SK-N-SH (cell line): Measurements from ENCODE around the gene ARL8A. TPM values are rescaled to one million over a fixed set of nuclear protein-coding genes. Genes with fewer than 3 reads are reported as not detected.

Experiments used
- CTCF ChIA-PET: fragments of 300-600, 350-600 bp; formaldehyde crosslinking; extraction: SDS; loops from one replicate; lab custom pipeline; 2021; lab: Yijun Ruan, JAX
- POLR2A ChIA-PET: fragments of 350-600 bp; sonication (Branson Sonifier 250); formaldehyde crosslinking; extraction: SDS; loops from one replicate; lab custom pipeline; 2020; ENCODE audit warnings: antibody characterized with exemption, inconsistent platforms; lab: Yijun Ruan, JAX
- DNase-seq: peaks from one replicate; pipeline ENCODE4 v3.0.0; 2012
- H2AFZ ChIP-seq: fragments of 200-600 bp; sonication (generic); 2 replicates; pipeline ENCODE4 v1.8.1; 2016; ENCODE audit warnings: antibody characterized with exemption, mild to moderate bottlenecking, low read depth
- H3F3A ChIP-seq: fragments of 200-600 bp; sonication (generic); replicated peaks from 2 replicates; pipeline ENCODE3; 2016; ENCODE audit warnings: antibody characterized with exemption, mild to moderate bottlenecking; ENCODE audit not compliant: insufficient read depth
- H3K27ac ChIP-seq, 2 experiments: fragments of 200-500 bp in 1 of 2; fragments of 200-600 bp in 1 of 2; sonication (Bioruptor generic) in 1 of 2; sonication (generic), shearing (Covaris generic) in 1 of 2; 2 replicates each; pipeline versions ENCODE4 v1.5.1 to v1.6.1; 2014 to 2016; ENCODE audit warnings: low read depth in 2 of 2, inconsistent platforms in 1 of 2, low read length in 1 of 2, mild to moderate bottlenecking in 1 of 2, mixed read lengths in 1 of 2
- H3K27me3 ChIP-seq: fragments of 200-600 bp; sonication (generic), shearing (Covaris generic); 2 replicates; pipeline ENCODE4 v1.6.1; 2016; ENCODE audit warnings: mixed run types; ENCODE audit not compliant: insufficient read depth
- H3K36me3 ChIP-seq, 2 experiments: fragments of 200-500 bp in 1 of 2; fragments of 200-600 bp in 1 of 2; sonication (Bioruptor generic) in 1 of 2; sonication (generic) in 1 of 2; replicated peaks in 1 of 2; 2 replicates each; pipeline versions ENCODE3 to v1.5.1; 2014 to 2016; ENCODE audit warnings: low read length in 1 of 2, mild to moderate bottlenecking in 1 of 2; ENCODE audit not compliant: insufficient read depth in 2 of 2, control insufficient read depth in 1 of 2
- H3K4me1 ChIP-seq, 2 experiments: fragments of 200-500 bp in 1 of 2; fragments of 200-600 bp in 1 of 2; sonication (Bioruptor generic) in 1 of 2; sonication (generic), shearing (Covaris generic) in 1 of 2; 2 replicates each; pipeline versions ENCODE4 v1.5.1 to v1.6.1; 2014 to 2016; ENCODE audit warnings: low read depth in 1 of 2, low read length in 1 of 2, mixed run types in 1 of 2; ENCODE audit not compliant: insufficient read depth in 2 of 2, control insufficient read depth in 1 of 2
- H3K4me2 ChIP-seq: fragments of 200-600 bp; sonication (generic), shearing (Covaris generic); 2 replicates; pipeline ENCODE4 v1.6.1; 2017; ENCODE audit warnings: mixed run types
- H3K4me3 ChIP-seq, 2 experiments: fragments of 200-500 bp in 1 of 2; fragments of 200-600 bp in 1 of 2; sonication (Bioruptor generic) in 1 of 2; sonication (generic), shearing (Covaris generic) in 1 of 2; 2 replicates each; pipeline versions ENCODE4 v1.5.1 to v1.8.1; 2014 to 2016; ENCODE audit warnings: low read depth in 2 of 2, inconsistent platforms in 1 of 2, low read length in 1 of 2, mild to moderate bottlenecking in 1 of 2, mixed read lengths in 1 of 2, moderate library complexity in 1 of 2
- H3K79me2 ChIP-seq: fragments of 200-600 bp; sonication (generic); 2 replicates; pipeline ENCODE4 v1.8.1; 2017; ENCODE audit warnings: mild to moderate bottlenecking; ENCODE audit not compliant: insufficient read depth
- H3K9ac ChIP-seq: fragments of 200-600 bp; sonication (generic); 2 replicates; pipeline ENCODE4 v1.6.1; 2017; ENCODE audit warnings: mixed run types
- H3K9me2 ChIP-seq: fragments of 200-600 bp; sonication (generic); 2 replicates; pipeline ENCODE4 v1.6.1; 2017; ENCODE audit warnings: mixed run types
- H3K9me3 ChIP-seq: fragments of 200-600 bp; sonication (generic); 2 replicates; pipeline ENCODE4 v1.6.1; 2017; ENCODE audit warnings: mixed run types, mild to moderate bottlenecking, moderate library complexity
- H4K20me1 ChIP-seq: fragments of 200-600 bp; sonication (generic); 2 replicates; pipeline ENCODE4 v1.6.1; 2017; ENCODE audit warnings: mild to moderate bottlenecking, mixed run types; ENCODE audit not compliant: insufficient read depth
- ELF1 ChIP-seq: IDR thresholded peaks from 2 replicates; pipeline ENCODE4 v1.4.0; 2012
- FOSL2 ChIP-seq: IDR thresholded peaks from 2 replicates; pipeline ENCODE4 v1.4.0; 2012; ENCODE audit warnings: low read depth, mild to moderate bottlenecking, moderate library complexity, borderline replicate concordance
- FOXJ3 ChIP-seq: sonication (generic); formaldehyde crosslinking; IDR thresholded peaks from 2 replicates; pipeline ENCODE4 v1.5.1; 2020; ENCODE audit warnings: mild to moderate bottlenecking, missing genetic modification reagents
- GABPA ChIP-seq: IDR thresholded peaks from 2 replicates; pipeline ENCODE4 v1.4.0; 2012; ENCODE audit warnings: low read depth, mild to moderate bottlenecking
- GATA2 ChIP-seq: sonication (generic); formaldehyde crosslinking; IDR thresholded peaks from 2 replicates; pipeline ENCODE4 v1.5.0; 2020; ENCODE audit warnings: mild to moderate bottlenecking, missing genetic modification reagents
- MAX ChIP-seq: IDR thresholded peaks from 2 replicates; pipeline ENCODE4 v1.4.0; 2012; ENCODE audit warnings: low read depth
- MEF2A ChIP-seq: IDR thresholded peaks from 2 replicates; pipeline ENCODE4 v1.4.0; 2012; ENCODE audit warnings: low read depth, borderline replicate concordance
- NRF1 ChIP-seq: IDR thresholded peaks from 2 replicates; pipeline ENCODE4 v1.6.1; 2012; ENCODE audit warnings: low read depth, mild to moderate bottlenecking, low read length
- POLR2AphosphoS5 ChIP-seq: IDR thresholded peaks from 2 replicates; pipeline ENCODE4 v1.6.1; 2012; ENCODE audit warnings: low read depth, low read length
- RAD21 ChIP-seq: IDR thresholded peaks from 2 replicates; pipeline ENCODE4 v1.6.1; 2012; ENCODE audit warnings: mild to moderate bottlenecking, low read length
- REST ChIP-seq: IDR thresholded peaks from 2 replicates; pipeline ENCODE4 v1.6.1; 2012; ENCODE audit warnings: mild to moderate bottlenecking, low read depth, low read length, moderate library complexity
- RFX5 ChIP-seq: IDR thresholded peaks from 2 replicates; pipeline ENCODE4 v1.6.1; 2012; ENCODE audit warnings: mild to moderate bottlenecking, improper control_type of control experiment, low read length
- RXRA ChIP-seq: IDR thresholded peaks from 2 replicates; pipeline ENCODE4 v1.4.0; 2012; ENCODE audit warnings: low read depth, mild to moderate bottlenecking, borderline replicate concordance
- SIN3A ChIP-seq: IDR thresholded peaks from 2 replicates; pipeline ENCODE4 v1.6.1; 2012; ENCODE audit warnings: low read depth, mild to moderate bottlenecking, low read length, moderate library complexity, borderline replicate concordance
- TAF1 ChIP-seq: IDR thresholded peaks from 2 replicates; pipeline ENCODE4 v1.6.1; 2012; ENCODE audit warnings: low read depth, mild to moderate bottlenecking, low read length, moderate library complexity, borderline replicate concordance
- USF2 ChIP-seq: fragments of 150-350 bp; IDR thresholded peaks from 2 replicates; pipeline ENCODE4 v1.6.1; 2017; ENCODE audit warnings: antibody characterized with exemption, low read length, low read depth, borderline replicate concordance
- WGBS: methylation state at CpG from one replicate; pipeline ENCODE4 v1.1.6; 2017; ENCODE audit warnings: low lambda C conversion rate; 5-methylcytosine and 5-hydroxymethylcytosine counted together
- polyA plus RNA-seq, 3 experiments: library from polyadenylated mRNA; depleted of rRNA; stranded (reverse); fragments of >200 nt; gene quantifications; 2 replicates each; pipeline ENCODE4 v1.2.3, GENCODE V29; 2012
- TF ChIP-seq, protein P1 (sequence below): fragments of 200-600 bp; sonication (generic); IDR thresholded peaks from 2 replicates; pipeline ENCODE4 v1.6.1; 2017; ENCODE audit warnings: antibody characterized with exemption, mild to moderate bottlenecking, moderate library complexity
- TF ChIP-seq, protein P2 (sequence below): IDR thresholded peaks from 2 replicates; pipeline ENCODE4 v1.4.0; 2012; ENCODE audit warnings: low read depth, borderline replicate concordance
- TF ChIP-seq, protein P3 (sequence below): IDR thresholded peaks from 2 replicates; pipeline ENCODE4; 2012
- TF ChIP-seq, protein P4 (sequence below): IDR thresholded peaks from 2 replicates; pipeline ENCODE4 v1.4.0; 2012; ENCODE audit warnings: low read depth, borderline replicate concordance

The ARL8A gene
- polyA plus RNA-seq, 1 of the 3 experiments (the other 2 are of a cell fraction) = 66.9 TPM

DNA sequence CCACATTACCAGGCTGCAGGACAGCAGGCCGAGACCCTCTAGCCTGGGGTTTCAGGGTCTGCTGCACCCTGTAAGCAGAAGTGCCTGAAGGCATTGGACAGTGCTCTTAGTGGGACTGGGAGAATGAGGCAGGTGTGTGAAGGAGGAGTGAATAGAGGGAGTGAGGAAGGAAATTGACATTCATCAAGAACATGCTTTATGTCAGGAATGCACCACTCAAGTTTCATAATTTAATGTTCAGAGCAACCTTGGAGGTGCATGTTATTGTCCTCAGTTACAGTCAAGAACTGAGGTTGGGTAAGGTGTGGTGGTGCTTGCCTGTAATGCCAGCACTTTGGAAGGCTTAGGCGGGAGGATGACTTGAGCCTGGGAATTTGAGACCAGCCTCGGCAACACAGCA is 33.6 kb downstream of the ARL8A start:
- CTCF ChIA-PET = interaction anchor here (1.0 kb wide), 1 partner anchor 8 kb away, joined by 3 read pairs; no protein-coding TSS in a partner anchor
- TF ChIP-seq GABPA = no peak
- TF ChIP-seq MAX = no peak
- no peak for TF ChIP-seq GATA2
- TF ChIP-seq NRF1 = no peak
- no peak for TF ChIP-seq RXRA
- TF ChIP-seq, protein P1, sequence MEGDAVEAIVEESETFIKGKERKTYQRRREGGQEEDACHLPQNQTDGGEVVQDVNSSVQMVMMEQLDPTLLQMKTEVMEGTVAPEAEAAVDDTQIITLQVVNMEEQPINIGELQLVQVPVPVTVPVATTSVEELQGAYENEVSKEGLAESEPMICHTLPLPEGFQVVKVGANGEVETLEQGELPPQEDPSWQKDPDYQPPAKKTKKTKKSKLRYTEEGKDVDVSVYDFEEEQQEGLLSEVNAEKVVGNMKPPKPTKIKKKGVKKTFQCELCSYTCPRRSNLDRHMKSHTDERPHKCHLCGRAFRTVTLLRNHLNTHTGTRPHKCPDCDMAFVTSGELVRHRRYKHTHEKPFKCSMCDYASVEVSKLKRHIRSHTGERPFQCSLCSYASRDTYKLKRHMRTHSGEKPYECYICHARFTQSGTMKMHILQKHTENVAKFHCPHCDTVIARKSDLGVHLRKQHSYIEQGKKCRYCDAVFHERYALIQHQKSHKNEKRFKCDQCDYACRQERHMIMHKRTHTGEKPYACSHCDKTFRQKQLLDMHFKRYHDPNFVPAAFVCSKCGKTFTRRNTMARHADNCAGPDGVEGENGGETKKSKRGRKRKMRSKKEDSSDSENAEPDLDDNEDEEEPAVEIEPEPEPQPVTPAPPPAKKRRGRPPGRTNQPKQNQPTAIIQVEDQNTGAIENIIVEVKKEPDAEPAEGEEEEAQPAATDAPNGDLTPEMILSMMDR = no peak
- no peak for TF ChIP-seq POLR2AphosphoS5
- TF ChIP-seq, protein P2, sequence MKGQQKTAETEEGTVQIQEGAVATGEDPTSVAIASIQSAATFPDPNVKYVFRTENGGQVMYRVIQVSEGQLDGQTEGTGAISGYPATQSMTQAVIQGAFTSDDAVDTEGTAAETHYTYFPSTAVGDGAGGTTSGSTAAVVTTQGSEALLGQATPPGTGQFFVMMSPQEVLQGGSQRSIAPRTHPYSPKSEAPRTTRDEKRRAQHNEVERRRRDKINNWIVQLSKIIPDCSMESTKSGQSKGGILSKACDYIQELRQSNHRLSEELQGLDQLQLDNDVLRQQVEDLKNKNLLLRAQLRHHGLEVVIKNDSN = no peak
- TF ChIP-seq MEF2A = no peak
- no peak for TF ChIP-seq ELF1
- no peak for TF ChIP-seq FOSL2
- TF ChIP-seq, protein P3, sequence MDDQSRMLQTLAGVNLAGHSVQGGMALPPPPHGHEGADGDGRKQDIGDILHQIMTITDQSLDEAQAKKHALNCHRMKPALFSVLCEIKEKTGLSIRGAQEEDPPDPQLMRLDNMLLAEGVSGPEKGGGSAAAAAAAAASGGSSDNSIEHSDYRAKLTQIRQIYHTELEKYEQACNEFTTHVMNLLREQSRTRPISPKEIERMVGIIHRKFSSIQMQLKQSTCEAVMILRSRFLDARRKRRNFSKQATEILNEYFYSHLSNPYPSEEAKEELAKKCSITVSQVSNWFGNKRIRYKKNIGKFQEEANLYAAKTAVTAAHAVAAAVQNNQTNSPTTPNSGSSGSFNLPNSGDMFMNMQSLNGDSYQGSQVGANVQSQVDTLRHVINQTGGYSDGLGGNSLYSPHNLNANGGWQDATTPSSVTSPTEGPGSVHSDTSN = no peak
- TF ChIP-seq USF2 = no peak
- no peak for TF ChIP-seq REST
- no peak for TF ChIP-seq RFX5
- no peak for TF ChIP-seq FOXJ3
- no peak for TF ChIP-seq SIN3A
- TF ChIP-seq, protein P4, sequence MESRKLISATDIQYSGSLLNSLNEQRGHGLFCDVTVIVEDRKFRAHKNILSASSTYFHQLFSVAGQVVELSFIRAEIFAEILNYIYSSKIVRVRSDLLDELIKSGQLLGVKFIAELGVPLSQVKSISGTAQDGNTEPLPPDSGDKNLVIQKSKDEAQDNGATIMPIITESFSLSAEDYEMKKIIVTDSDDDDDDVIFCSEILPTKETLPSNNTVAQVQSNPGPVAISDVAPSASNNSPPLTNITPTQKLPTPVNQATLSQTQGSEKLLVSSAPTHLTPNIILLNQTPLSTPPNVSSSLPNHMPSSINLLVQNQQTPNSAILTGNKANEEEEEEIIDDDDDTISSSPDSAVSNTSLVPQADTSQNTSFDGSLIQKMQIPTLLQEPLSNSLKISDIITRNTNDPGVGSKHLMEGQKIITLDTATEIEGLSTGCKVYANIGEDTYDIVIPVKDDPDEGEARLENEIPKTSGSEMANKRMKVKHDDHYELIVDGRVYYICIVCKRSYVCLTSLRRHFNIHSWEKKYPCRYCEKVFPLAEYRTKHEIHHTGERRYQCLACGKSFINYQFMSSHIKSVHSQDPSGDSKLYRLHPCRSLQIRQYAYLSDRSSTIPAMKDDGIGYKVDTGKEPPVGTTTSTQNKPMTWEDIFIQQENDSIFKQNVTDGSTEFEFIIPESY = no peak
- TF ChIP-seq TAF1 = no peak
- TF ChIP-seq RAD21 = no peak
- Histone ChIP-seq H3K9ac (no peak overlapping the region), H3K4me3 (no peak overlapping the region), H4K20me1 (no peaks in the 10 kb centered on the region), H3K27me3 (no peaks in the 10 kb centered on the region), H3K36me3 (no peaks in the 10 kb centered on the region), H3K4me1 (peaks cover 6 to 20% of the 10 kb centered on the region in 2 experiments; a peak in 2 of 4 replicates), H3K9me3 (no peaks in the 10 kb centered on the region), H3K4me2 (no peak overlapping the region), H3K27ac (no peak overlapping the region), H3K9me2 (no peaks in the 10 kb centered on the region), H3F3A (no peaks in the 10 kb centered on the region), H3K79me2 (no peaks in the 10 kb centered on the region), H2AFZ (no peak overlapping the region)
- POLR2A ChIA-PET = no interaction called here
- DNase-seq = no peak
- 90% methylated on average over 3 of the region's 3 CpGs for WGBS
